GM12875 (cell line): ENCODE measurements around the gene ART4.

ENCODE experiments used
- H3K4me3 ChIP-seq: one replicate; pipeline ENCODE4 v1.5.1; 2011; ENCODE audit warnings: low read depth, low read length, control low read depth
- TF ChIP-seq, protein P1 (sequence below): IDR thresholded peaks from 2 replicates; pipeline ENCODE4 v1.5.1; 2011; ENCODE audit warnings: low read depth, mild to moderate bottlenecking, control low read depth, inconsistent platforms, low read length, moderate library complexity, borderline replicate concordance; ENCODE audit not compliant: insufficient read depth

ART4 gene

DNA sequence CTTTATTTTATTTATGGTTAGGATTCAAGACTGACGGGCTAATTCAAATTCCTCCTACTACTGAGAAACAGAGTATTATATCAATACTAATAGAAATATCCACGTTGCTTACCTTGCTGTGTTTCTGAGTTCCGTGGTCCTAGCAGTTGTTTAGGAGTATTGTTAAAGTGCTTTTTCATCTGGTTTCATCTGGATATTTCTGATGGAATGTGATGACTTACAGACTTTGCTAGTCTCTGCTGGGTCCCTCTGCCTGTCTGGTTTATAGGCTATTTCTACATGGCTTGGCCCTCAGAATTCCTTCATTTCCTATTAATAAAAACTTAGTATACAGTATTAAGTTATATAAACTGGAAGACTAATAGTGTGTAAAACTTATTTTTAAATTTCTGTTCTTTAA is 29.3 kb downstream of the ART4 start, which contains the start of gene SMCO3:
SMCO3 (minus strand) TSS at position 169 of the 400 bp plus-strand sequence. CDS start 7,502 bp downstream, outside the sequence.
- no peak within 1 kb of the TSS for H3K4me3 ChIP-seq
- TF ChIP-seq, protein P1, sequence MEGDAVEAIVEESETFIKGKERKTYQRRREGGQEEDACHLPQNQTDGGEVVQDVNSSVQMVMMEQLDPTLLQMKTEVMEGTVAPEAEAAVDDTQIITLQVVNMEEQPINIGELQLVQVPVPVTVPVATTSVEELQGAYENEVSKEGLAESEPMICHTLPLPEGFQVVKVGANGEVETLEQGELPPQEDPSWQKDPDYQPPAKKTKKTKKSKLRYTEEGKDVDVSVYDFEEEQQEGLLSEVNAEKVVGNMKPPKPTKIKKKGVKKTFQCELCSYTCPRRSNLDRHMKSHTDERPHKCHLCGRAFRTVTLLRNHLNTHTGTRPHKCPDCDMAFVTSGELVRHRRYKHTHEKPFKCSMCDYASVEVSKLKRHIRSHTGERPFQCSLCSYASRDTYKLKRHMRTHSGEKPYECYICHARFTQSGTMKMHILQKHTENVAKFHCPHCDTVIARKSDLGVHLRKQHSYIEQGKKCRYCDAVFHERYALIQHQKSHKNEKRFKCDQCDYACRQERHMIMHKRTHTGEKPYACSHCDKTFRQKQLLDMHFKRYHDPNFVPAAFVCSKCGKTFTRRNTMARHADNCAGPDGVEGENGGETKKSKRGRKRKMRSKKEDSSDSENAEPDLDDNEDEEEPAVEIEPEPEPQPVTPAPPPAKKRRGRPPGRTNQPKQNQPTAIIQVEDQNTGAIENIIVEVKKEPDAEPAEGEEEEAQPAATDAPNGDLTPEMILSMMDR: no peak

DNA sequence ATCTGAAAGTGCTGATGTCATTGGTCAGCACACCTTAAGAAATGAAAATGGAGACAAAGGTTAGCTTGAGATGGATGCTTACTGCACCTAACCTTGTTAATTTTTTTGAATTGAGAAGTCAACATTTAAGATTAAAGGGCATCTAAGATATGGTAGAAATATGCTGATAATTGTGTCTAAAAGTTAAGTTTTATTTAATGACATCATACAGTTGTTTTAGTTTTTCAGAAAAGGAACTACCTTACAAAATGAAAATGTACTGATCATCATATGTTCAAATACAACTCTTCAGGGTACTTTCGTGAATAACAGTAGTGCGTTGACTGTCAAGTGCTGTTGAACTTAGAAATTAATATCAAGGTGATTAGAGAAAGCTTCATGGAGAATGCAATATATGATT is 31.8 kb downstream of the ART4 start:
- no peak overlapping the region for H3K4me3 ChIP-seq
- TF ChIP-seq, protein P1: no peak

GRCh38 chr12:14810953-14811483 is 32.3 kb downstream of the ART4 start:
- TF ChIP-seq, protein P1: no peak
- no peak overlapping the region for H3K4me3 ChIP-seq

GRCh38 chr12:14810167-14810952 is 33.0 kb downstream of the ART4 start:
- TF ChIP-seq, protein P1: no peak
- no peak overlapping the region for H3K4me3 ChIP-seq

DNA sequence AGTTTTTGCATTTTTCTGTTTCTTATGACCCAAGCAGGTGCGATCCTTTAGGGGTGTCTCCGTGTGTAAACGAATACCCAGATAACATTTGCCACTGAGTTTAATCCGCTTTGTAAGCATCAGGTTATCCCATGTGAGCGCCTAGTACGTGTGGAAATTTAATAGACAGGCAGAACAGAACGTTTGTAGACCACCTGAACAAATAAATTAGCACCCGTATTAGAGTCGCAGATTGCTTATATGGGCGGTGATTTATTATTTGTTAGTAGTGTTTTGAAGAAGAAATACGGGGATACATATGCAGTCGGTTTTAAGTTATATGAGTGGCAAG is 39.5 kb downstream of the ART4 start:
- TF ChIP-seq, protein P1: no peak
- peak overlapping the region; percentile 99 for H3K4me3 ChIP-seq

GRCh38 chr12:14803011-14803829 is 40.1 kb downstream of the ART4 start, which contains the start of the genes C12orf60 and WBP11:
TSS of gene C12orf60 (plus strand) at chr12:14803670. CDS start at chr12:14822936, 19,266 bp downstream.
TSS of gene WBP11 (minus strand) at chr12:14803478. CDS start at chr12:14801383, 2,095 bp downstream.
- TF ChIP-seq, protein P1: no peak

More at GRCh38 chr12:14803011-14803829, 40.1 kb downstream of the ART4 start, which contains the start of the genes C12orf60 and WBP11:
- H3K4me3 ChIP-seq: peak within 1 kb of the TSS; percentile 99
